Duodenal mucosa (tissue), 2 donors: ENCODE results near the gene TMEM120A.
"Not testable (repeated sequence)": the region's sequence is repeated elsewhere in the genome, so short reads cannot be mapped to it uniquely, and the experiment has no call there.

ENCODE experiments used
- H3K27ac ChIP-seq: one replicate; pipeline ENCODE4 v1.7.0; 2013; ENCODE audit warnings: low read depth, low read length
- H3K27me3 ChIP-seq, 2 donors: one replicate each; pipeline ENCODE4 v1.7.0; 2013; ENCODE audit warnings: low read length in 2 of 2, control low read depth in 1 of 2; ENCODE audit not compliant: insufficient read depth in 2 of 2, control insufficient read depth in 1 of 2
- H3K36me3 ChIP-seq, 2 donors: one replicate each; pipeline ENCODE4 v1.7.0; 2013; ENCODE audit warnings: low read length in 2 of 2, control low read depth in 1 of 2; ENCODE audit not compliant: insufficient read depth in 2 of 2, control insufficient read depth in 1 of 2
- H3K4me1 ChIP-seq, 2 donors: one replicate each; pipeline ENCODE4 v1.7.0; 2013; ENCODE audit warnings: low read length in 2 of 2, control low read depth in 1 of 2; ENCODE audit not compliant: insufficient read depth in 2 of 2, control insufficient read depth in 1 of 2
- H3K4me3 ChIP-seq, 2 donors: one replicate each; pipeline ENCODE4 v1.7.0; 2013; ENCODE audit warnings: low read length in 2 of 2, low read depth in 1 of 2
- H3K9ac ChIP-seq, 2 donors: one replicate each; pipeline ENCODE4 v1.7.0; 2013; ENCODE audit warnings: low read length in 2 of 2, low read depth in 1 of 2
- H3K9me3 ChIP-seq, 2 donors: one replicate each; pipeline ENCODE4 v1.7.0; 2013; ENCODE audit warnings: low read length in 2 of 2, control low read depth in 1 of 2; ENCODE audit not compliant: control insufficient read depth in 1 of 2

Gene TMEM120A

DNA sequence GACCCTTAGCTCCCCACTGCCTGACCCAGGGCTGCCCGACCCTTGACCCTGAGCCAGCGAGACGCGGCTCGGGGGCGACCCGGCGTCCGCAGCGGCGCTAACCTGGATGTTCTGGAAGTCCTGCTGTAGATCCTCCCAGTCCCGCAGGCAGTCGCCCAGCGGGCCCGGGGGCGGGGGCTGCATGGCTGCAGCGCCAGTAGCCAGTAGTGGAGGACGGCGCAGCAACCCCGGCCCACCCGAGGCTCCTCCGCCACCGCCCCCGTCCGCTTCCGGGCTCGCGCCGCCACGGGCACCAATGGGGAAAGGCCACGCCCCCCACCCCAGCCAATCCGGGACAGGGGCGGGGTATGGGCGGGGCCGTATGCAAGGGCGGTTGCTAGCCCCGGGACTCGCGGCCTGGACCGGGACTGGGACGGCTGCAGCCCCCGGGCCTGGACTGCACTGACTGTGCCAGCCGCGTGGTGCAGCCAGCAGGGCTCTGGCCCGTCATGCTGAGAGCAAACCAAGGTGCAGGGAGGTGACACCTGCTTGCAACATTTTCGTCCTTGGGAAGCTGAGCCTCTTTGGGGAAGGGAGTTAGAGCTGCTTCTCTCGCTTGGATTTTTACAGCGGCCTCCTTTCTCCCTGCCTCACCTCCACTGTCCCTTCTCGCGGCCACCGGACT is at the start of gene TMEM120A:
TSS of gene TMEM120A (minus strand) at position 208 of the 664 bp plus-strand sequence. CDS start at position 183, 25 bp downstream.
- H3K27me3 ChIP-seq: no peaks in the 10 kb centered on the region
- H3K9me3 ChIP-seq: no peaks in the 10 kb centered on the region
- peaks cover 0 to 7% of the 10 kb centered on the region in 2 donors for H3K36me3 ChIP-seq
- H3K4me3 ChIP-seq: peak within 1 kb of the TSS; percentile 86 to 87
- peak within 1 kb of the TSS; percentile 92 for H3K27ac ChIP-seq
- H3K4me1 ChIP-seq: peaks cover 16 to 19% of the 10 kb centered on the region in 2 donors
- H3K9ac ChIP-seq: peak within 1 kb of the TSS; percentile 76 to 82

GRCh38 chr7:76040126-76040525 is 45.7 kb upstream of the TMEM120A start:
- Histone ChIP-seq H3K36me3 (peaks cover 0 to 3% of the 10 kb centered on the region in 2 donors), H3K9ac (no peak overlapping the region)

DNA sequence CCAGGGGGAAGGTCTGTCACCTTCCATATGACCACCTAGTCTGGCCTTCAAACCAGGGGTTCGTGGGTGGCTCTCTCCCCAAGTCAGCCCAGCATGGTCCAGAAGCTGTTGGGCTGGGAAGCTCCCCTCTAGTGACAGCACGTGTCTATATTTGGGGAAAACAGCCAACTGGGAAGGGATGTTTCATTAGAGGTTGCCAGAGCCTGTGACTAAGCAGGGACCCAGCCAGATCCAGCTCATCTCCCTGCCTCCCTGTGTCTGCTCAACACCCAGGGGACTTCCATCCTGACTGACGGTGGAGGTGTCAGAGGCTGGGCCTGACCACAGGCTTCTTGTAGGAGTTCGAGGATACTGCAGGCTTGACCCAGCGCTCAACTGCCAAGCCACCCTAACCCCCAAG is 42.9 kb upstream of the TMEM120A start:
- H3K36me3 ChIP-seq: peaks cover 3% of the 10 kb centered on the region in 2 donors
- no peaks in the 10 kb centered on the region for H3K4me1 ChIP-seq
- no peak overlapping the region for H3K27ac ChIP-seq
- no peak overlapping the region for H3K4me3 ChIP-seq
- H3K27me3 ChIP-seq: no peaks in the 10 kb centered on the region
- H3K9me3 ChIP-seq: no peaks in the 10 kb centered on the region
- H3K9ac ChIP-seq: no peak overlapping the region

More at GRCh38 chr7:76040126-76040525, 45.7 kb upstream of the TMEM120A start:
- H3K4me1 ChIP-seq: no peaks in the 10 kb centered on the region
- H3K27ac ChIP-seq: no peak overlapping the region
- no peak overlapping the region for H3K4me3 ChIP-seq
- no peaks in the 10 kb centered on the region for H3K9me3 ChIP-seq
- no peaks in the 10 kb centered on the region for H3K27me3 ChIP-seq

DNA sequence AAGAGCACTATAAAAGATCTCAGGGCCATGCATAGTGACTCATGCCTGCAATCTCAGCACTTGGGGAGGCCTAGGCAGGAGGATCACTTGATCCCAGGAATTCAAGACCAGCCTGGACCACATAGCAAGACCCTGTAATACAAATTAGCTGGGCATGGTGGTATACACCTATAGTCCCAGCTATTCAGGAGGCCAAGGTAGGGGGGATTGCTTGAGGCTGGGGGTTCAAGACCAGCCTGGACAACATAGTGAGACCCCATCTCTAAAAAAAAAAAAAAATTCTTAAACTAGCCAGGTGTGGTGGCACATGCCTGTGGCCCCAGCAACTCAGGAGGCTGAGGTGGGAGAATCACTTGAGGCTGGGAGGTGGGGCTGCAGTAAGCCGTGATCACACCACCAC is 37.6 kb upstream of the TMEM120A start:
- Histone ChIP-seq H3K27ac (no peak overlapping the region), H3K9ac (no peak overlapping the region), H3K36me3 (peaks cover 3 to 11% of the 10 kb centered on the region in 2 donors), H3K27me3 (no peaks in the 10 kb centered on the region), H3K4me1 (no peaks in the 10 kb centered on the region), H3K4me3 (no peak overlapping the region), H3K9me3 (no peaks in the 10 kb centered on the region)

DNA sequence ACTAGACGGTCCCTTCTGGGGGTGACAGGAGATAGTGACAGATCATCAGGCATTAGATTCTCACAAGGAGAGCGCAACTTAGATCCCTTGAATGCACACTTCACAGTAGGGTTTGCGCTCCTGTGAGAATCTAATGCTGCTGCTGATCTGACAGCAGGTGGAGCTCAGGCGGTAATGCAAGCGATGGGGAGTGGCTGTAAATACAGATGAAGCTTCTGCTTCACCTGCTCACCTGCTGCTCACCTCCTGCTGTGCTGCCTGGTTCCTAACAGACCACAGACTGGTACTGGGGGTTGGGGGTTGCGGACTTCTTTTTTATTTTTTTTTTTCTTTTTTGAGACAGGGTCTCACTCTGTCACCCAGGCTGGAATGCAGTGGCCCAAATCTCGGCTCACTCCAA is 35.3 kb upstream of the TMEM120A start:
- not testable (repeated sequence) for H3K27ac ChIP-seq, H3K9ac ChIP-seq, H3K4me1 ChIP-seq, H3K27me3 ChIP-seq, H3K4me3 ChIP-seq, H3K9me3 ChIP-seq
- H3K36me3 ChIP-seq: peaks cover under 1 to 11% of the 10 kb centered on the region in 2 donors

DNA sequence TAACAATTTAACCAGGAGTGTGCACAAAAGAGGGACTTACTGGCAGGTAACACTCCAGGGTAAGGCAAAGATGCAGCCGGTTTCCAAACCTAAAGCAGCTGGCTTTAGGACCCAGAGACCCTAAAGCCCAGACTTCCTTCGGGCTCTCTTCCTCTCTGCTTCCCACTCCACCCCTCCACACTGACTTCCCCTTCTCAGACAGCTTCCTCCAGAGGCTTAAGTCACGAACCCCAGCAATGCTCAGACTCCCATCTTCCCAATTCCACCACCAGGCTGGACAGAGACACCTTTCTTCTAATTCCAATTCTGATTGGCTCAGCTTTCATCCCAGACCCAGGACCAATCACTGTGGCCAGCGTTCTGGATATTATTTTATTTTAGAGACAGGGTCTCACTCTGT is 28.6 kb upstream of the TMEM120A start:
- Histone ChIP-seq H3K4me1 (peaks cover 0 to 4% of the 10 kb centered on the region in 2 donors), H3K9me3 (peaks cover 0 to 3% of the 10 kb centered on the region in 2 donors), H3K36me3 (peaks cover 5 to 37% of the 10 kb centered on the region in 2 donors), H3K27ac (no peak overlapping the region), H3K4me3 (no peak overlapping the region), H3K9ac (no peak overlapping the region), H3K27me3 (no peaks in the 10 kb centered on the region)

DNA sequence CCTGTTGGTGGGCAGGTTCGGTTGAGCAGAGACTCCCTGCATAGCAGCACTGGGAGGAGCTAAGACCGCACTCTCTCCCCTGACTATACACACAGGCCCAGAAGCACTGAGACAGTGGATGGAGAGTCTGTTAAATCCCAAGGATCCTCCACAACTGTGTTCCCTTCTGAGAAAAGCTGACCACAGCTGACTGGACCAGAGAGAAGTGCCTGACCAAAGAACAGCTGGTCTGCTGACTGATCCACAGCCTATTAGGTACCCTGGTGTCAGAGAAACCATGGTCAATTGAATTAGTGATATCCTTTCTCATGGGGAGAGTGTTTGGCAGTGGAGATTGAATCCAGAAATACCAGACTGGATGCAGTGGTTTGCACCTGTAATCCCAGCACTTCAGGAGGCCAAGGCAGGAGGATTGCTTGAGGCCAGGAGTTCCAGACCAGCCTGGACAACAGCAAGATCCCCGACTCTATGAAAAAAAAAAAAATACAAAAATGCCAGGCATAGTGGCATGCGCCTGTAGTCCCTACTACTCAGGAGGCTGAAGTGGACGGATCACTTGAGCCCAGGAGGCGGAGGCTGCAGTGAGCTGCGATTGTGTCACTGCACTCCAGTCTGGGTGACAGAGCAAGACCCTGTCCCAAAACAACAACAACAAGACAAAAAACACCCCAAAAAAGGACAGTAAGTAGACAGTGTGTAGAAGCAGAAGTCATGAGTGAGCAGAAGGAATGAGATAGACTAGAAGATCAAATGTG is 27.8 kb upstream of the TMEM120A start:
- no peak overlapping the region for H3K27ac ChIP-seq
- H3K27me3 ChIP-seq: no peaks in the 10 kb centered on the region
- H3K4me3 ChIP-seq: no peak overlapping the region
- peaks cover 0 to 4% of the 10 kb centered on the region in 2 donors for H3K4me1 ChIP-seq
- peaks cover 0 to 3% of the 10 kb centered on the region in 2 donors for H3K9me3 ChIP-seq
- H3K9ac ChIP-seq: no peak overlapping the region
- peaks cover 5 to 36% of the 10 kb centered on the region in 2 donors for H3K36me3 ChIP-seq

DNA sequence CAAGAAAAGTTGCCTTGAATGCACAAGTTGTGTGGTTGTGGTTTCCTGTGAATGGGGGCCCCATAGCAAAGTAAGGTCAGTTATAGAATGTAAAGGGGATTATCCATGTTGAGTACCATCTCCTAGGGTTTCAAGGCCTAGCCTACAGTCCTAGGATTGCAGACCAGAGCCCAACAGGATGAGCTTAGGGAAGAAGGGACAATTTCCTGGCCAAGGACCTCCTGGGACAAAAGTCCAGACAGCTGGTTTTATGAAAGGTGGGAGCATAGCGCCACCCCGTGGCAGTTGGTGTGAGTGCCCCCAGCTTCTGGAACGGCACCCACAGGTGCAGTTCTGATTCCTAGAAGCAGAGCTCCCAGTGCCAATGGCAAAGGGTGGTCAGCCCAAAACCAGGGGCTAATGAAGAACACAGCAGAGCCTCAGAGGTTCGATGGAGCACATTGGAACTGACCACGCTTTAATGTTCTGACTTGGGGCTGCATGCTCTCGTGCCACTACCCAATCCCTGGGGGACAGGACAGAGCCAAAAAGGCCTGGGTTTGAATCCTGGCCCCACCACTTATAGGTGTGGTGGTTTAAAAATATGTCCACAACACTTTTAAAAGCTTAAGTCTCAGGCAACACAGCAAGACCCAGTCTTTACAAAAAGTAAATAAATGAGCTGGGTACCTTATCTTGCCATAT is 25.8 kb upstream of the TMEM120A start:
- H3K27ac ChIP-seq: no peak overlapping the region

GRCh38 chr7:76018520-76018919 is 24.1 kb upstream of the TMEM120A start:
- H3K9ac ChIP-seq, H3K27ac ChIP-seq, H3K27me3 ChIP-seq, H3K9me3 ChIP-seq, H3K4me1 ChIP-seq, H3K4me3 ChIP-seq: not testable (repeated sequence)
- peaks cover 5 to 29% of the 10 kb centered on the region in 2 donors for H3K36me3 ChIP-seq

More for the DNA sequence above, 25.8 kb upstream of the TMEM120A start:
- Histone ChIP-seq H3K27me3 (no peaks in the 10 kb centered on the region), H3K4me1 (peaks cover 0 to 4% of the 10 kb centered on the region in 2 donors), H3K4me3 (no peak overlapping the region), H3K9ac (no peak overlapping the region), H3K9me3 (peaks cover 0 to 3% of the 10 kb centered on the region in 2 donors), H3K36me3 (peaks cover 5 to 32% of the 10 kb centered on the region in 2 donors)
